Measurements from ENCODE around the gene FKBP2.

FKBP2 gene

DNA sequence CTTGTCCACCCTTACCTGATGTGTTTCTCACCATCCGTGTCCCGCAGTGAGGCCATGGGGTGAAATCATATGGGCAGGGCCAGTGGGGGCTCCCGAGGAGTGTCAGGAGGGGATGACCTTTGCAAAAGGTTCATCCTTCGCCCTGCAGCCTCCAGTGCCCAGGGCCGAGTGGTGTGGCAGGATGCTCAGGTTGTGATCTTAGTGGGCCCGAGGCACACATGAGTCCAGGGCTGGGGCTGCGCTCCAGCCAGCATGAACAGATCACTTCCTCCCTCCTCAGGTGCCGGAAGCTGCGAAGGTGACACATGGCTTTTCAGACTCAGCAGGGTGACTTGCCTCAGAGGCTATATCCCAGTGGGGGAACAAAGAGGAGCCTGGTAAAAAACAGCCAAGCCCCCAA is 2.8 kb upstream of the FKBP2 start:
- TF ChIP-seq CTCF (IDR thresholded peaks at IDR 0.05; ENCODE audit: low read depth, low read length, missing control alignments), result no peak
- H3K4me3 ChIP-seq (replicated peaks; ENCODE audit: low read depth, low read length), result no peak overlapping the region
- no peak for DNase-seq (ENCODE audit: extremely low read depth, low read depth)

DNA sequence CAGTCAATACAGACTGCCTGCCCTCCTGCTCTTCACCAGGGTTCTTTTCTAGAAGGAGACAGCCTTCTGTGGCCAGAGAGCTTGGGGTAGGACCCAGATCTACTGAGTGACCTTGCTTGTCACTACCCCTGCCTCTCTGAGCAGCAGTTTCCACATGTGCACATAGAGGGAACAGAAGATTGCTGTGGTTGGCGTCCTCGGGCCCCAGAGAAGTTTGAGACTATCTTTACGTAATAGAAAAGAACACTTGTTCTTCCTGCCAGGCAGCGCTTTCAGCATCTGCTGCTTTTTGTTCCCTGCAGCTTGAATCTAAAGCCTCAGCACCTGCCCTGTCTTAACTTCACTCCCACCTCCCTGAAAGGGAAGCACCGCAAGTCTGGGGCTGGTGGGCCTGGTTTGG is 1.9 kb upstream of the FKBP2 start:
- H3K4me3 ChIP-seq (replicated peaks; ENCODE audit: low read depth, low read length), result no peak overlapping the region
- no peak for DNase-seq (ENCODE audit: extremely low read depth, low read depth)
- no peak for TF ChIP-seq CTCF (IDR thresholded peaks at IDR 0.05; ENCODE audit: low read depth, low read length, missing control alignments)

- TF ChIP-seq CTCF (IDR thresholded peaks at IDR 0.05; ENCODE audit: low read depth, low read length, missing control alignments), result no peak
- H3K4me3 ChIP-seq (replicated peaks; ENCODE audit: low read depth, low read length), result peak overlapping the region; percentile 80
- DNase-seq (ENCODE audit: extremely low read depth, low read depth), result no peak
Measured at GRCh38 chr11:64239662-64240434, 1.0 kb upstream of the FKBP2 start.

GRCh38 chr11:64241241-64241490 is 271 bp downstream of the FKBP2 start:
- peak overlapping the region; percentile 80 for H3K4me3 ChIP-seq (replicated peaks; ENCODE audit: low read depth, low read length)
- no peak for TF ChIP-seq CTCF (IDR thresholded peaks at IDR 0.05; ENCODE audit: low read depth, low read length, missing control alignments)
- DNase-seq (ENCODE audit: extremely low read depth, low read depth), result no peak

DNA sequence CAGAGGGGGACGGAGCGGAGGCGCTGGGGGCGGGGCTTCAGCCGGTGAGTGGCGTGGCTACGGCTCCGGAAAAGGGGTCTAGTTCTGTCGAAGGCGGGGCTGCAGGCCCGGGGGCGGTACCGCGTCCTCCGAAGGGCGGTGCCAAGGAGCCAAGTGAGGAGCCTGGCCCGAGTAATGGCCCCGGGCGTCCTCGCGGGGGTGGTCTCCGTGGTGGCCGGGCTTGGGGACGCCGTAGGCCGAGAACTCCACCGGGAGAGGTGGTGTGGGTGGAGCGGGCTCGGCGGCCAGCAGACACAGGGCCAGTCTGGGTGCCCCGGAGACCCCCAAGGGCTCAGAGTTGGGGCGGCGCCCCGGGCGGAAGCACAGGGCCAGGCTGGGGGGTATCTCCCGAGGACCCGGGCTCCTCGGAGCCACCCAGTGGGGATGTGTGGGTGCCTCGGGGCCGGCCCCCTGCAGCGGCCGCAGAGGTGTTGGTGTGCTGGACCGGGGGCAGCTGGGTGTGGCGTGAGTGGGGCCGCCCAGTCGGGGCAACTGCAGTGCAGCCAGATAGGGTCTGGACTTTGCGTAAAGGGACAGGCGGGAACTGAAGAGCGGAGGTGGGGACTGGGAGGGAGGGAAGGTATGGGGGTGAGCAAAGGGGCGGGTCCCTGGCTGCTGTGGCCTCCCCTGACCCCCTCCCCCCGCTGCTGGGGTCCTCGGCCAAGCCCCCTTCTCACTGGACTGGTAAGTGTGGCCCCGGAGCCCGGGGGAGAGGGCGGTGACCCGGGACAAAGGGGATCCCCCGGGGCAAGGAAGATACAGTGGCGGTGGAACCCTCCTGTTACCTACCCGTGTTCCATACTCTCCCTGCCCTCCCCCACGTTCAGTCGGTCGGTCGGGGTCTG is 838 bp downstream of the FKBP2 start:
- TF ChIP-seq CTCF (IDR thresholded peaks at IDR 0.05; ENCODE audit: low read depth, low read length, missing control alignments), result no peak
- peak; percentile 96 for DNase-seq (ENCODE audit: extremely low read depth, low read depth)
- H3K4me3 ChIP-seq (replicated peaks; ENCODE audit: low read depth, low read length), result peak overlapping the region; percentile 80

DNA sequence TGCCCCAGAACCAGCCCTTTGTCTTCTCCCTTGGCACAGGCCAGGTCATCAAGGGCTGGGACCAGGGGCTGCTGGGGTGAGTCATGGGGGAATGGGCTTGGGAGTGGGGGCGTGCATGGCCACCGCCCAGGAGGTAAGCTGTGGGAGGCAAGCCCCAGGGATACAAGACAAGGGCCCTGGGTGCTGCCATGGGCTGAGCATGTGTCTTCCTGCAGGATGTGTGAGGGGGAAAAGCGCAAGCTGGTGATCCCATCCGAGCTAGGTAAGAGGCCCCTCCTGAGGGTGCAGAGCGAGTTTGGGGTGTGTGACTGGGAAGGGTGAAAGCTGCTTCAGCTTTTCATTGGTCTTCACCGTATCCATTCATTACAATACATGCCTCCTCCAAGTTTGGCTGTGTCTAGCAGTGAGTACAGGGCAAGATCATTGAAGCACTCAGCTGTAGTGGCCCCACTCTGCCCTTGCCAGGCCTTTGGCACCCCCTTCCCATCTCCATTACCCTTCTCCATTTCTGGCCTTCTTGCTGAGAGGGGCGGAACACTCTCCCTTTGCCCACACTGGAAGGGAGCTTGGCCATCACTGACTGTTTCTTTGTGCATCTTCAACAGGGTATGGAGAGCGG is 2.5 kb downstream of the FKBP2 start:
- no peak for TF ChIP-seq CTCF (IDR thresholded peaks at IDR 0.05; ENCODE audit: low read depth, low read length, missing control alignments)
- H3K4me3 ChIP-seq (replicated peaks; ENCODE audit: low read depth, low read length), result peak overlapping the region; percentile 80; the same call in 1 of the 2 replicates
- no peak for DNase-seq (ENCODE audit: extremely low read depth, low read depth)

Measured in HFF-Myc (cell line).